HG02884 (cell line): ENCODE data around the gene SEC62.
A peak's percentile ranks its signal among the peaks of the same experiment; 100 is the strongest.

ENCODE experiments used
- ATAC-seq: cut with Tn5 transposase; IDR thresholded peaks from one replicate; pipeline ENCODE4 v1.9.1; 2021; ENCODE audit warnings: mild to moderate bottlenecking, moderate library complexity; ENCODE audit not compliant: unreplicated experiment

SEC62 gene

GRCh38 chr3:169966951-169967915 is 626 bp downstream of the SEC62 start:
- ATAC-seq: peak; percentile 31

DNA sequence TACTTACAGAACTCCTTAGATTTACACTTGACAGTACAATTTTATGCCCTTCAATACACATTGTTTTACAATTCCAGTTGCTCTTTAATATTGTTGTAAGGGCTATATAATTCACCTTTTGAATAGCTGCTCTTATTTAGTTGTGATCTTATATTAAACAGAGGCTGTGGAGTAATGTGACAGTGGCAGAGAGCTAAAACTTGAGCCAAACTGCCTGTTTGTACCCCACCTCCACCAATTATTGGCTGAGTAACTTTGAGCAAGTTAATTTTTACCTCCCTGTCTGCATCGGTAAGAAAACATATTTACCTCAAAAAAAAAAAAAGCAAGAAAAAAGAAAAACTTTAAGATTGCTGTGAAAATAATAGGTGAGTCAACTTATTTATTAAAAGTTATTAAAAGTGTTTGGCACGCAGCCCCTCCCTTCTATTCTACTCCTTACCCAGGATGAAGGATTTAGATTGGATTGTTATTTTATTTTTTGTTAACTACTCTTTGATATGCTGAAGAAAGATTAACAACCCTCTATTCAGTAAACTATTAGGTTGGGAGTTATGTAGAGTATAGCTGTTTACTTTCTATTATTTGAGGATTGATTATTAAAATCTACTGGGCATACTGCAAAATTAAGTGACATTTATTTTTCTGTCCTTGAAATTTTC is 1.7 kb downstream of the SEC62 start:
- ATAC-seq: no peak

DNA sequence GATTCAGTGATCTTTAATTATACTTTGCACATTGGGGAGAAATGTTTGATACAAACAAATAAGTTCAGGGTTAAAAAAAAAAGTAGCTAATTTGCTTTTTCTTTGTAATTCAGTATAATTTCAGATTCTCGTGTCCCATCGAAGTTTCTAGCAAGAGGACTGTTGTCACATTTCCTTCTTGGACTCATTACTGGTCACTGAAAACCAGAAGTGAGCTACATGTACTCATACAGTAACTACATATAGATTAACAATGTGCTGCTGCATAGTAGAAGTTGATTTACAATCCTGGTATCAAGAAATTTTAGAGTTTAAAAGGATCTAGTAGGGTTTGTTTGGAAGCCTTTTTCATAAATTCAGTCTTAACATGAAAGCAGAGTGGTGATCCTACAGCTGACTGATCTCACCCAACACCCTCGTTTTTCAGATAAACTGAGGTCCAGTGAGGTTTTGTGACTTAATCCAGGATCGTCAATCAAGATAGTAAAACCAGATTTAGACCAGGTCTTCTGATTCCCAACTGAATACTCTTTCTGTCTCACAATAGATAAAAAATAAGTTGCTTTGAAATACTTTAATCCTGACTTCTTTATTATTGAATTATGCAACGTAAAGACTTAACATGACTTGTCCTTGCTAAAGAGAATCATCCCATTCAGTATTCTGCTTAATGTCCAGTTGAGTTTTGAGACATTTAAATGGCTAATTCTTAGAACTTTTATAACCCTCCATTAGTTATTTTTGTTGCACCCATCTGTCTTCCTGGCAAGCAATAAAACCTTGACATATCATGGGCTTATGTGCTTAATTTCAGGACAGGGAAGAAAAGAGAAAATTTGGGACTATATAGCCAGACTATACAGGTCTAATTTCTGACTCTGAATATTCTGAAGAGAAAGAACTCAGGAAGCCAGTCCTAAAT is 2.8 kb downstream of the SEC62 start:
- ATAC-seq: no peak

- ATAC-seq: no peak
Observed at GRCh38 chr3:169970847-169971246, 4.2 kb downstream of the SEC62 start.

DNA sequence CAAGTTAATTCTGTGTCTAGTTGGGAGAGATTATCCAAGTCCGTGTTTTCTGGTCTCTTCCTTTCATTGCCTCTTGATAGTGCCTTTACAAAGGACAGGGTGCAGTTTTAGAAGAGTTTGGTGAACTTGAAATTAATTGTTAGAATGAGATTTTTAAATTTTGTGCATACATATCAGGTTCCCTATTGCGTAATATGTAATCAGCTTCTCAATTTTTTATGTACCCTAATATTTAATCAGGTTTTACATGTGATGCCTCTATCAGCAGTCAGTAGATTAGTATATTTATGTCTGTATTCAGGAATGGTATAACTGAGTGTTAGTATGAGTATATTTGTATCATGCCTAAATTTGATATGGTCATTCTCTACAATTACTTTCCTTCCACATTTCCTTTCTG is 4.9 kb downstream of the SEC62 start:
- ATAC-seq: no peak

- ATAC-seq: no peak
Observed at GRCh38 chr3:169980055-169980454, 13.4 kb downstream of the SEC62 start.

DNA sequence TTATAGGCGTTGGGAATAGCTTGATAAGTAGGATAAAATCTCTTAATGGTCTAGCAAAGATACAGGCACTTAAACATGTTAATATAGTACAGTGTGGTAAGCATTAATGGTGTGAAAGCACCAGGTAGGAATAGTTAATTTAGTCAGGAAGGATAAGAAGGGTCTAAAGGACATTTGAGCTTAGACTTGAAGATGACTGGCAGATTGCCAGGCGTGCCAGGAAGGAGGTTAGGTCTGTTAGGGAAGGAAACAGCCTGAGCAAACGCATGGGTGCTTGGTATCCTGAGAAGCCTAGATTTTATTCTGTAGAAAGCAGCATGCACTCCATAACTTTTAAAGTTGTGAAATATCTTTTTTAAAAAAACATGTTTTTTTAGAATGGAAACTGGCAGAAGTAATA is 17.7 kb downstream of the SEC62 start:
- ATAC-seq: no peak

- ATAC-seq: no peak
Observed at GRCh38 chr3:169990431-169990830, 23.8 kb downstream of the SEC62 start.

- ATAC-seq: no peak
Observed at GRCh38 chr3:169992156-169992555, 25.5 kb downstream of the SEC62 start.

- no peak for ATAC-seq
Observed at GRCh38 chr3:169992781-169993180, 26.2 kb downstream of the SEC62 start.

GRCh38 chr3:169993761-169994160 is 27.2 kb downstream of the SEC62 start:
- ATAC-seq: no peak

- ATAC-seq: no peak
Observed at GRCh38 chr3:169996063-169996462, 29.5 kb downstream of the SEC62 start.

- peak; percentile 29 for ATAC-seq
Observed at GRCh38 chr3:169998668-169999131, 32.1 kb downstream of the SEC62 start.

GRCh38 chr3:169999433-169999832 is 32.8 kb downstream of the SEC62 start:
- peak; percentile 96 for ATAC-seq

- no peak for ATAC-seq
Observed at GRCh38 chr3:170000051-170000450, 33.4 kb downstream of the SEC62 start.

DNA sequence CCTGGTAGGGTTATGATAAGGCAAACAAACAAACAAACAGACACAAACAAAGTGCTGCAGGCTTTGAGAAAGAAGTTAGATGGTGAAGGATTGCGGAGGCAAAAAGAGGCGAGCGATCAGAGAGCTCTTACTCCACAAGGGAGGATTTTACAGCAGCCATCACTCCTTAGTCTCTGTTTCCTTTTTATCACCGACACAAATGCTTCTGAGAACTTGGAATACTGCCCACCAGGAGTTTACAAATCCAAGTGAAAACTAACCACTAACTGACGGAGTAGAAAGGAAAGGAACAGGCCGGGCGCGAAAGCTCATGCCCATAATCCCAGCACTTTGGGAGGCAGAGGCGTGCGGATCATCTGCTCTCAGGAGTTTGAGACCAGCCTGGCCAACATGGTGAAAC is 35.6 kb downstream of the SEC62 start:
- ATAC-seq: no peak

DNA sequence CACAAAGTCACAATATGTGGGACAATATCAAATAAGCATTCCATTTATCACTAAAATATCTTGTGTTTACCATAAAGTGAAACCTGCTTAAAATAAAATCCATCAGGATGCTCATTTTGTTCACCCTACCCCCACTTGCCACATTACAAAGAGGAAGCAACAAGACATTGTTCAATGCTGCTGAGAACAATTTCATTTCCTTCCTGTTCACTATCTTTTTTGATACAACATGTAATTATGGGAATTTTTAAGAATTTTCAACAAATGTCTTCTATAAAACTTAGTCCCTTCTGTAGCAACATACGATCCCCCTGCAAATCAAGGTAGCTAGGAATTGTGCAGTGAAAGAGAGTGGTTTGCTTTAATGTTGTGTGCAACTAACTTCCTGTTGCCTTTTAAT is 36.3 kb downstream of the SEC62 start:
- no peak for ATAC-seq

GRCh38 chr3:170003881-170004356 is 37.3 kb downstream of the SEC62 start:
- no peak for ATAC-seq

GRCh38 chr3:170007031-170007663 is 40.5 kb downstream of the SEC62 start:
- peak; percentile 82 for ATAC-seq

DNA sequence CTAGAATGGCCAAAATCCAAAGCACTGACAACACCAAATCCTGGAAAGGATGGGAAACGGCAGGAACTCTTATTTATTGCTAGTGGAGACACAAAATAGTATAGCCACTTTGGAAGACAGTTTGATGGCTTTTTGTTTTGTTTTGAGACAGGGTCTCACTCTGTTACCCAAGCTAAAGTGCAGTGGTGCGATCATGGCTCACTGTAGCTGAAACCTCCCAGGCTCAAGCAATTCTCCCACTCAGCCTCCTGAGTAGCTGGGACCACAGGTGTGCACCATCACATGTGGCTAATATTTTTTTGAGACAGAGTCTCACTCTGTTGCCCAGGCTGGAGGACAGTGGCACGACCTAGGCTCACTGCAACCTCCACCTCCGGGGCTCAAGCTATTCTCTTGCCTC is 43.9 kb downstream of the SEC62 start:
- no peak for ATAC-seq
